Fibroblast of upper back skin (primary cell): ENCODE results near the gene DNAJC1.
"Not testable (repeated sequence)": the region's sequence is repeated elsewhere in the genome, so short reads cannot be mapped to it uniquely, and the experiment has no call there.

ENCODE experiments used
- DNase-seq: peaks from one replicate; pipeline ENCODE4 v3.0.0-alpha.2; 2013

Gene DNAJC1

DNA sequence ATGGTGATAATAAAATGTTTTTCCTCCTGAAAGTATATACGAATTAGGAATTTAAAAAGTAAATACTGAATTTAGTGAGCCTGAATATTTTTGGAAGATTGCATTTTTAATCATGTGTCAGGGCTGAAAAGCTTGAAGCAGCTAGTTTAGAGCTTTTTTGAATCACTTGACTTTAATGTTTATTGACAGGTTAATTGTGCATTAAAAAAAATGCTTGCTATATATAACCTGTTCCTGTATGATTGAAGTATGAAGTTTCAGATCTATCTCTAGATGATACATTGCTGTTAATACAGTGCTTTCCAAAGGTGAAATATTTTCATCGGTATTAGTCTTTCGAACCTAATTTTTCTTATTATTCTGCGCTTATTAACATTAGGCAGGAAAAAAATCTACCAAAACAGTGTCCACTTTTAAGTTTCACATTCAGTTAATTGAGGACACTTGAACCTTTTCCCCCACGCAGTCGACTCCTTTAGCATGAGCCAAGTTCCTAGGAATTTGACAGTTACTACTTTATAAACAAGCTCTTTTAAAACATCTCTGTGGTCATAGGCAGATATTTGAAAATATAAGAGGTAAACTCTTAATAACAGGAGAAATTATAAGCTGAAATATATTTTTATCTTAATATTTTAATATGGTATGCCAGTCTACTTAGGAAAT is 282.4 kb downstream of the DNAJC1 start:
- no peak for DNase-seq

DNA sequence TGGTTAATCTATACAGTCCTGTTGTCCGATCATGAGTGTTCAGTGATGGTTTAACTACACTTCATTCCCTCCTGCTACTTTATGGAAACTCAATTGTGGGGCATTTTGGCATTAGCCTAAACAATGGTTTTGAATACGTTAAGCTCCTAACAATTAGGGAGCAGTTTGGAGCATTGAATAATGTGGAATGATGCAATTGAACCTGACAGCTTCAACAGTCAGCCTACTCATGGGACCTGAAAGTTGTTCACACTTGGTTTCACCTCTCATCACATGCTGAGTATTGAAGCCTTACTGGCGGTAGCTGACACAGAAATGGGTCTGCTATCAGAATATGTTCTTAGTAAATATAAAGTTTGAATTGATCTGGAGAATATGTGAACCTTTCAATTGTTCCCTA is 283.4 kb downstream of the DNAJC1 start:
- no peak for DNase-seq

DNA sequence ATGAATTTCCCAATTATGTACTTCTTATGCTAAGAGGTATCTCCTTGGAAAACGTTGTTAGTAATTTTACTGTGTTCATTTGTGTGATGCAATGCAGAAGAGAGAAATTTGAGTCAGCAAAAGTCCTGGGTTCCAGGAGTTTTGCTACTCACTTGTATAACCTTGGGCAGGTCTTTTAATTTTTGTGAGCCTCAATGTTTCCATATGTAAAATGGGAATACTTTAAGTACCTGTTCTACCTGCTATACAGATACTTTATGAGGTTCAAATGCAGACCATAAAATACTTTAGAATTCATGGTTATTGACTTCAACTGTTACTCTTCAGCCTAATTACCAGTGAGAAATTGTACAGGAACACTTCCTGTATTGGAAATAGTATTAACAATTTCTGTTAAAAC is 284.0 kb downstream of the DNAJC1 start:
- DNase-seq: no peak

DNA sequence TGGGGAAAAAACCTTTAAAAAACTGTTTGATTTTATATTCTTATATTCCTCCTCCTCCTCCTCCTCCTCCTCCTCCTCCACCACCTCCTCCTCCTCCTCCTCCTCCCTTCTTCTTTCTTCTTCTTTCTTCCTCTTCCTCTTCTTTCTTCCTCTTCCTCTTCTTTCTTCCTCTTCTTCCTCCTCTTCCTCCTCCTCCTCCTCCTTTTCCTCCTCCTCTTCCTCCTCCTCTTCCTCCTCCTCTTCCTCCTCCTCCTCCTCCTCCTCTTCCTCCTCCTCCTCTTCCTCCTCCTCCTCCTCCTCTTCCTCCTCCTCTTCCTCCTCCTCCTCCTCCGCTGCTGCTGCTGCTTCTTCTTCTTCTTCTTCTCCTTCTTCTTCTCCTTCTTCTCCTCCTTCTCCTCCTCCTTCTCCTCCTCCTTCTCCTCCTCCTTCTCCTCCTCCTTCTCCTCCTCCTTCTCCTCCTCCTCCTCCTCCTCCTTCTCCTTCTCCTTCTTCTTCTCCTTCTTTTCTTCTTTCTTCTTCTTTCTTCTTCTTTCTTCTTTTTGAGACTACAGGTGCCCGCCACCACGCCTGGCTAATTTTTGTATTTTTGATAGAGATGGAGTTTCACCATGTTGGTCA is 286.0 kb downstream of the DNAJC1 start:
- DNase-seq: not testable (repeated sequence)

DNA sequence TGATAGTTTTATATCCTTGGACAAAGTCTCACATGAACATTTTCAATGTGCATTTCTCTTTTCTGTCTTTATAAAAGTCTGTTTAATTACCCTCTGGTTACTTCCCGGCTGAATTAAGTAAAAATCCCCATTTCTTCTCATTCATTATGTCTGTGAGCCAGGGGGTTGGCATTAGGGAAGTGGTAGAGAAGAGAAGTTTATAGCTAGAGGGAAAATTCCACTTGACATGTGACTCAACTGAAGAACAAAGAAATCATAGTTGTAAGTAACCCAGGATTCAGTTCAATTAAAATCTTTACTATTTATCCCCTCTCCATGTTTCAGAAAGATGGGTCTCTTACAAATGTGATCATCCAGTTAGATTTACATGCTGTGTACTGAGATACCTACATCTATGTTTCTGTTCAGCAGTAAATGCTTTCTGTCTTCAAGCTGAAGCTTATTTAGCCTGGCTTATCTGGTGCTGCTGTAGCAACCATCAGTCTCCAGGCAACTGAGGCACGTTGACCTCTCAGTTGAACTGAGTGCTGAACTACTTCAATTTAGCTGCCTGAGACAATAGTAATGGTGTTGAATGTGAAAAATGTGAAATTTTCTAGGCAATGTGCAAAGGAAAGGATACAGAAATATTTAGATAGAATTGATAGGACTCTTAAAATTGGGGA is 287.9 kb downstream of the DNAJC1 start:
- no peak for DNase-seq

DNA sequence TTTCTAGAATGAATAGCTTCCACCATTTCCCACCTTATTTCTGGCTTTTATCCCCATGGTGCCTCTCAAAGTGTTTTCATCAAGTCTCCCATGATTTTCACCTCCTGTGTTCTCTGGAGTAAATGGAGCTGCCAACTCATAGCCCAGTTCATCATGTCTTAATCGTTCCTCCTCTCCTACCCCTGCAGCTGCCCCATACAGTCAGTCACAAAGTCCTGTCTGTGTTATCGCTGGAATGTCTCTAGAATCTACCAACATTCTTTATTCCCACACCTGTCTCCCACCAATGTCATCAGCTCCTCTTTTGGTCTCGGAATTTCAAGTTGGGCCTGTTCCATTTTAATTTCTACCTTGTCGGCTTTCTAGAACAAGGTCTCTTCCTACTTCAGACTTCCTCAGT is 290.6 kb downstream of the DNAJC1 start:
- DNase-seq: no peak

DNA sequence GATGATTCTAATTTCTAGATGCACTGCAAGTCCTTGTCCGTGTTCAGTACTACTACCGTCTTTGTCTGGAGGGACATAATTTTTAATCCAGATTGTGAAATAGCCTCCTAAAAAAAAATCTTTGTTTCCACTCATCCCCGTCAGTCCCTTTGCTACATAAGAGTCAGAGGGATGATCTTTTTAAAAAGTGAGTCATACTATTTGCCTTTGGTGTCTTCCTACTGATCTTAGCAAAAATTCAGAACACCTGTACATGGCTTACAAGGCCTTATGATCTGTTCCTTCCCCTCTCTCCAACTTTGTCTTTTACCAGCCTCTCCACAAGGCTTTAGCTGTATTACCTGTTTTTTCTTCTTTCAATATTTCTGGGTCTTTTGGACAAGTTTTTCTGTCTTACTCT is 296.0 kb downstream of the DNAJC1 start:
- DNase-seq: no peak
